ENCODE data around the gene SEC63. TPM values are rescaled to one million over a fixed set of nuclear protein-coding genes. Genes with fewer than 3 reads are reported as not detected.
A peak's percentile ranks its signal among the peaks of the same experiment; 100 is the strongest.
"Not testable (repeated sequence)": the region's sequence is repeated elsewhere in the genome, so short reads cannot be mapped to it uniquely, and the experiment has no call there.

The SEC63 gene
- total and polyA plus RNA-seq, 4 experiments from 2014 or later = 19.6 to 95.5 (median 68.7) TPM

- Histone ChIP-seq H3K27me3 (ENCODE audit: insufficient read depth, low read length) (no peaks in the 10 kb centered on the region), H3K9me3 (ENCODE audit: control insufficient read depth in 1 of 2, low read length in 2 of 2) (no peaks in the 10 kb centered on the region), H3K27ac (ENCODE audit: low read depth, low read length) (no peak overlapping the region), H3K4me3 (ENCODE audit: low read length in 2 of 2) (no peak overlapping the region), H3K36me3 (ENCODE audit: insufficient read depth, low read length) (peaks cover 14% of the 10 kb centered on the region), H3K4me1 (ENCODE audit: insufficient read depth, low read length) (peaks cover 6% of the 10 kb centered on the region)
- Mint-ChIP-seq H3K4me1 (peaks cover 0 to 3% (median 2%) of the 10 kb centered on the region in 4 donors), H3K9me3 (no peaks in the 10 kb centered on the region), H3K4me3 (peak overlapping the region in 2 of 8 donors; percentile 11 to 20), H3K27me3 (peaks cover 0 to 2% of the 10 kb centered on the region in 2 donors), H3K36me3 (peaks cover 5 to 23% of the 10 kb centered on the region in 2 donors), H3K27ac (peak overlapping the region in 3 of 7 donors; percentile 22 to 75 (median 42))
- peak; percentile 43 to 52 (median 49) for DNase-seq
- ChIA-PET CTCF (ENCODE audit: partially characterized antibody) (interaction anchor here (0.7 to 6.5 kb wide), 34 partner anchors 9 to 549 kb away, joined by 3 to 111 read pairs (median 4); partner anchors contain the start of gene SCML4), POLR2A (ENCODE audit: partially characterized antibody) (interaction anchor here (1.7 to 2.8 kb wide), 2 partner anchors 18 to 137 kb away, joined by 5 to 6 read pairs; no protein-coding TSS in a partner anchor)
- intact Hi-C loops (cut with micrococcal nuclease) = loop anchor here (1.0 kb wide), 2 partner anchors 136 to 191 kb away; no protein-coding TSS in a partner anchor
Measured at GRCh38 chr6:107866606-107867301, 91.3 kb downstream of the SEC63 start.

GRCh38 chr6:107864226-107865127, 93.5 kb downstream of the SEC63 start:
- Mint-ChIP-seq H3K4me1 (peaks cover 0 to 3% (median 2%) of the 10 kb centered on the region in 4 donors), H3K27me3 (peaks cover 0 to 2% of the 10 kb centered on the region in 2 donors), H3K27ac (no peak overlapping the region), H3K36me3 (peaks cover 0 to 6% of the 10 kb centered on the region in 2 donors), H3K9me3 (no peaks in the 10 kb centered on the region), H3K4me3 (no peak overlapping the region)
- no peaks in the 10 kb centered on the region for H3K36me3 ChIP-seq (ENCODE audit: insufficient read depth, low read length)
- H3K9me3 ChIP-seq (ENCODE audit: control insufficient read depth in 1 of 2, low read length in 2 of 2) = no peaks in the 10 kb centered on the region
- peaks cover 6% of the 10 kb centered on the region for H3K4me1 ChIP-seq (ENCODE audit: insufficient read depth, low read length)
- no peak for DNase-seq
- ChIA-PET POLR2A (ENCODE audit: partially characterized antibody) (interaction anchor here (2.8 kb wide), 1 partner anchor 16 kb away, joined by 5 read pairs; no protein-coding TSS in a partner anchor), CTCF (ENCODE audit: partially characterized antibody) (interaction anchor here (0.7 to 6.1 kb wide), 3 partner anchors 17 to 189 kb away, joined by 3 to 78 read pairs (median 16); no protein-coding TSS in a partner anchor)
- H3K27ac ChIP-seq (ENCODE audit: low read depth, low read length) = no peak overlapping the region
- no peaks in the 10 kb centered on the region for H3K27me3 ChIP-seq (ENCODE audit: insufficient read depth, low read length)
- H3K4me3 ChIP-seq (ENCODE audit: low read length in 2 of 2) = no peak overlapping the region
- intact Hi-C loops (cut with micrococcal nuclease) = no loop called here

GRCh38 chr6:107862383-107862782, 95.6 kb downstream of the SEC63 start:
- peaks cover 0 to 2% of the 10 kb centered on the region in 2 donors for H3K27me3 Mint-ChIP-seq
- intact Hi-C loops (cut with micrococcal nuclease) = no loop called here
- ChIA-PET CTCF (ENCODE audit: partially characterized antibody) (interaction anchor here (1.0 to 3.8 kb wide), 2 partner anchors 14 to 44 kb away, joined by 3 to 16 read pairs; no protein-coding TSS in a partner anchor), POLR2A (ENCODE audit: partially characterized antibody) (no interaction called here)
- H3K4me3 Mint-ChIP-seq = no peak overlapping the region
- no peaks in the 10 kb centered on the region for H3K9me3 ChIP-seq (ENCODE audit: control insufficient read depth in 1 of 2, low read length in 2 of 2)
- H3K27ac ChIP-seq (ENCODE audit: low read depth, low read length) = no peak overlapping the region
- no peaks in the 10 kb centered on the region for H3K36me3 ChIP-seq (ENCODE audit: insufficient read depth, low read length)
- H3K4me1 ChIP-seq (ENCODE audit: insufficient read depth, low read length) = peaks cover 6% of the 10 kb centered on the region
- H3K4me3 ChIP-seq (ENCODE audit: low read length in 2 of 2) = no peak overlapping the region
- H3K27ac Mint-ChIP-seq = peak overlapping the region in 1 of 7 donors; percentile 13
- H3K9me3 Mint-ChIP-seq = peaks cover 0 to 2% (median 0%) of the 10 kb centered on the region in 8 donors
- H3K4me1 Mint-ChIP-seq = peaks cover 0 to 3% (median 2%) of the 10 kb centered on the region in 4 donors
- H3K36me3 Mint-ChIP-seq = peaks cover 0 to 4% of the 10 kb centered on the region in 2 donors
- DNase-seq = no peak
- no peaks in the 10 kb centered on the region for H3K27me3 ChIP-seq (ENCODE audit: insufficient read depth, low read length)

- H3K4me3 Mint-ChIP-seq; H3K36me3 ChIP-seq (ENCODE audit: insufficient read depth, low read length); H3K27me3 ChIP-seq (ENCODE audit: insufficient read depth, low read length); H3K36me3 Mint-ChIP-seq; H3K9me3 Mint-ChIP-seq; H3K27ac ChIP-seq (ENCODE audit: low read depth, low read length); POLR2A ChIA-PET (ENCODE audit: partially characterized antibody); intact Hi-C loops (cut with micrococcal nuclease); H3K27me3 Mint-ChIP-seq; H3K9me3 ChIP-seq (ENCODE audit: control insufficient read depth in 1 of 2, low read length in 2 of 2); DNase-seq; H3K4me1 Mint-ChIP-seq; H3K4me1 ChIP-seq (ENCODE audit: insufficient read depth, low read length); H3K4me3 ChIP-seq (ENCODE audit: low read length in 2 of 2): not testable (repeated sequence)
- CTCF ChIA-PET (ENCODE audit: partially characterized antibody) = interaction anchor here (1.0 to 3.8 kb wide), 2 partner anchors 13 to 68 kb away, joined by 3 to 16 read pairs; no protein-coding TSS in a partner anchor
- peak overlapping the region in 1 of 7 donors; percentile 81 for H3K27ac Mint-ChIP-seq
Measured at GRCh38 chr6:107860963-107861362, 97.0 kb downstream of the SEC63 start.

- H3K36me3 ChIP-seq (ENCODE audit: insufficient read depth, low read length); H3K27me3 ChIP-seq (ENCODE audit: insufficient read depth, low read length); H3K4me1 Mint-ChIP-seq; H3K27me3 Mint-ChIP-seq; DNase-seq; H3K4me1 ChIP-seq (ENCODE audit: insufficient read depth, low read length); intact Hi-C loops (cut with micrococcal nuclease); H3K4me3 Mint-ChIP-seq; H3K27ac ChIP-seq (ENCODE audit: low read depth, low read length); H3K9me3 Mint-ChIP-seq; H3K36me3 Mint-ChIP-seq; H3K9me3 ChIP-seq (ENCODE audit: control insufficient read depth in 1 of 2, low read length in 2 of 2); H3K27ac Mint-ChIP-seq; POLR2A ChIA-PET (ENCODE audit: partially characterized antibody); H3K4me3 ChIP-seq (ENCODE audit: low read length in 2 of 2): not testable (repeated sequence)
- CTCF ChIA-PET (ENCODE audit: partially characterized antibody) = interaction anchor here (1.0 kb wide), 1 partner anchor 67 kb away, joined by 3 read pairs; no protein-coding TSS in a partner anchor
Measured at GRCh38 chr6:107860144-107860543, 97.9 kb downstream of the SEC63 start.

GRCh38 chr6:107853230-107853629, 104.8 kb downstream of the SEC63 start:
- no peaks in the 10 kb centered on the region for H3K9me3 ChIP-seq (ENCODE audit: control insufficient read depth in 1 of 2, low read length in 2 of 2)
- no peak overlapping the region for H3K4me3 Mint-ChIP-seq
- no peaks in the 10 kb centered on the region for H3K27me3 Mint-ChIP-seq
- H3K4me3 ChIP-seq (ENCODE audit: low read length in 2 of 2) = no peak overlapping the region
- peaks cover 6 to 10% (median 7%) of the 10 kb centered on the region in 4 donors for H3K4me1 Mint-ChIP-seq
- no peak for DNase-seq
- no peaks in the 10 kb centered on the region for H3K36me3 ChIP-seq (ENCODE audit: insufficient read depth, low read length)
- H3K36me3 Mint-ChIP-seq = no peaks in the 10 kb centered on the region
- H3K9me3 Mint-ChIP-seq = no peaks in the 10 kb centered on the region
- no peaks in the 10 kb centered on the region for H3K27me3 ChIP-seq (ENCODE audit: insufficient read depth, low read length)
- no peak overlapping the region for H3K27ac ChIP-seq (ENCODE audit: low read depth, low read length)
- H3K27ac Mint-ChIP-seq = no peak overlapping the region
- intact Hi-C loops (cut with micrococcal nuclease) = no loop called here
- POLR2A ChIA-PET (ENCODE audit: partially characterized antibody) = no interaction called here
- peaks cover 6% of the 10 kb centered on the region for H3K4me1 ChIP-seq (ENCODE audit: insufficient read depth, low read length)
- CTCF ChIA-PET (ENCODE audit: partially characterized antibody) = interaction anchor here (1.1 kb wide), 1 partner anchor 123 kb away, joined by 3 read pairs; no protein-coding TSS in a partner anchor
